Measurements from ENCODE around the gene SOD1.
"Not testable (repeated sequence)": the region's sequence is repeated elsewhere in the genome, so short reads cannot be mapped to it uniquely, and the experiment has no call there.

The SOD1 gene

DNA sequence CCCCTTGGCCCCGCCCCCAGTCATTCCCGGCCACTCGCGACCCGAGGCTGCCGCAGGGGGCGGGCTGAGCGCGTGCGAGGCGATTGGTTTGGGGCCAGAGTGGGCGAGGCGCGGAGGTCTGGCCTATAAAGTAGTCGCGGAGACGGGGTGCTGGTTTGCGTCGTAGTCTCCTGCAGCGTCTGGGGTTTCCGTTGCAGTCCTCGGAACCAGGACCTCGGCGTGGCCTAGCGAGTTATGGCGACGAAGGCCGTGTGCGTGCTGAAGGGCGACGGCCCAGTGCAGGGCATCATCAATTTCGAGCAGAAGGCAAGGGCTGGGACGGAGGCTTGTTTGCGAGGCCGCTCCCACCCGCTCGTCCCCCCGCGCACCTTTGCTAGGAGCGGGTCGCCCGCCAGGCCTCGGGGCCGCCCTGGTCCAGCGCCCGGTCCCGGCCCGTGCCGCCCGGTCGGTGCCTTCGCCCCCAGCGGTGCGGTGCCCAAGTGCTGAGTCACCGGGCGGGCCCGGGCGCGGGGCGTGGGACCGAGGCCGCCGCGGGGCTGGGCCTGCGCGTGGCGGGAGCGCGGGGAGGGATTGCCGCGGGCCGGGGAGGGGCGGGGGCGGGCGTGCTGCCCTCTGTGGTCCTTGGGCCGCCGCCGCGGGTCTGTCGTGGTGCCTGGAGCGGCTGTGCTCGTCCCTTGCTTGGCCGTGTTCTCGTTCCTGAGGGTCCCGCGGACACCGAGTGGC is at the start of gene SOD1:
TSS of gene SOD1 (plus strand) at position 158 of the 723 bp plus-strand sequence. CDS start at position 235, 77 bp downstream.
- peak; percentile 92 for DNase-seq (ENCODE audit: low read depth)

DNA sequence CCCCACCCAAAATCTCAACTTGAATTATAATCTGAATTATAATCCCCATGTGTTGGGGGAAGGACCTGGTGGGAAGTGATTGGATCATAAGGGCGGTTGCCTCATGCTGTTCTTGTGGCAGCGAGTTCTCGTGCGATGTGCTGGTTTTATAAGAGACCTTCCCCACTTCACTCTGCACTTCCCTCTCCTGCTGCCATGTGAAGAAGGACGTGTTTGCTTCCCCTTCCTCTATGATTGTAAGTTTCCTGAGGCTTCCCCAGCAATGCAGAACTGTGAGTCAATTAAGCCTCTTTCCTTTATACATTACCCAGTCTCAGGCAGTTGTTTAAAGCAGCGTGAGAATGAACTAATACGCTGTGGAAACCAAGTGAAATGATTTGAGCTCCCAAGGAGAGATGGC is 48.0 kb upstream of the SOD1 start:
- DNase-seq (ENCODE audit: low read depth), result no peak

DNA sequence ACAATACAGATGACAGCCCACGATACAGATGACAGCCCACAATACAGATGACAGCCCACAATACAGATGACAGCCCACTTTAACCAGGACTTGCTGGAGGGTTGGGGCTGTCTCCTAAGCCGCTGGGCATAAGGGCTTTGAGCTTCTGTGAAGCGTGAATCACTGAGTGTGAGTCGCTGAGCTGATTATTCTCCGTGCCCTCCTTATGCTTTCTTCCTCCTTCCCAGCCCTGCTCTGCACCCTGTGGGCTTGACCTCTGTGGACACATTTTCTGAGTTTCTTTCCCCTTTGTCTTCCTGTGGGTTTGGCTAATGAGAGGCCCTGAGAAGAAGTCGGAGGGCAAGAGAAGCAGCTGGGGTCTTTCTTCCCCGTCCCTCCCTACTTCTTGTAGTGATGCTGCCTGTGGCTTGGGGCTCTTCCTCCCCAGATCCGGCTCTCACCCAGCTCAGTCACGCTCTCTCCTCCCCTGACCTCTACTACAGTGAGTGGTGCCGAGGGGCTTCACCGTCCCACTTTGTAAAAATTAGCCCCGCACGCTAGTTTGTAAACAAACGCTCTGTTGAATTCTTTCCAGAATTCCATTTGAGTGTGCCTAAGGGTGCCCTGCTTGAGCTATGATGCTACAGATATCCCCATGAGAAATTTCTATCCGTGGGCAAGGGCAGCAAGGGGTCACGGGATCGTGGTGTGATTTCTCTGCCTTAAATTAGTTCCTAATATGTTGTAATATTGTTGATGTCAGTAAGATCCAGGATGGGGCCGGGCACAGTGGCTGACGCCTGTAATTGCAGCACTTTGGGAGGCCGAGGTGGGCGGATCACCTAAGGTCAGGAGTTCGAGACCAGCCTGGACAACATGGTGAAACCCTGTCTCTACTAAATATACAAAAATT is 46.4 kb upstream of the SOD1 start:
- DNase-seq (ENCODE audit: low read depth), result no peak

DNA sequence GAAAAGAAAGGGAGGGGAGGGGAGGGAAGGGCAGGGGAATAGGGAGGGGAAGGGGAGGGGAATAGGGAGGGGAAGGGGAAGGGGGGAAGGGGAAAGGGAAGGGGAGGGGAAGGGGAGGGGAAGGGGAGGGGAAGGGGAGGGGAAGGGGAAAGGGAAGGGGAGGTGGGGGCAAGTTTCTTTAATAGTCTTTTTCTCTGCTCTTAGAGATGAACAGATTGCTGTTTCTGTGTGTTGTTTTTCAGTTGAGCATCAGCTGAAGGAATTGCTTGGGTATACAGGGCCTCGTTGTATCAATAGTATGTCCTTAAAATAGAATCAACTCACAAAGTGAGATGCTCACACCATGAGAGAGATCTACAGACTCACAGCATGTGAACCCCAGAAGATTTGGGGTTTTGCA is 44.8 kb upstream of the SOD1 start:
- DNase-seq (ENCODE audit: low read depth), result no peak

DNA sequence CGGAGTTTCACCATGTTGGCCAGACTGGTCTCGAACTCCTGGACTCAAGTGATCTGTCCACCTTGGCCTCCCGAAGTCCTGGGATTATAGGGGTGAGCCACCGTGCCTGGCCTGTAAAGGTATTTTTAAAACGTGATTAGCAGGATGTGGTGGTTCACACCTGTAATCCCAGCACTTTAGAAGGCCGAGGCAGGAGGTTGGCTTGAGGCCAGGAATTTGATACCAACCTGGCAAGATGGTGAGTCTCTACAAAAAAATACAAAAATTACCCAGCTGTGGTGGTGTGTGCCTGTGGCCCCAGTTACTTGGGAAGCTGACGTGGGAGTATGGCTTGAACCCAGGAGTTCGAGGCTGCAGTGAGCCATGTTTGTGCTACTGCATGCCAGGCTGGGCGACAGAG is 43.3 kb upstream of the SOD1 start:
- DNase-seq (ENCODE audit: low read depth), result no peak

DNA sequence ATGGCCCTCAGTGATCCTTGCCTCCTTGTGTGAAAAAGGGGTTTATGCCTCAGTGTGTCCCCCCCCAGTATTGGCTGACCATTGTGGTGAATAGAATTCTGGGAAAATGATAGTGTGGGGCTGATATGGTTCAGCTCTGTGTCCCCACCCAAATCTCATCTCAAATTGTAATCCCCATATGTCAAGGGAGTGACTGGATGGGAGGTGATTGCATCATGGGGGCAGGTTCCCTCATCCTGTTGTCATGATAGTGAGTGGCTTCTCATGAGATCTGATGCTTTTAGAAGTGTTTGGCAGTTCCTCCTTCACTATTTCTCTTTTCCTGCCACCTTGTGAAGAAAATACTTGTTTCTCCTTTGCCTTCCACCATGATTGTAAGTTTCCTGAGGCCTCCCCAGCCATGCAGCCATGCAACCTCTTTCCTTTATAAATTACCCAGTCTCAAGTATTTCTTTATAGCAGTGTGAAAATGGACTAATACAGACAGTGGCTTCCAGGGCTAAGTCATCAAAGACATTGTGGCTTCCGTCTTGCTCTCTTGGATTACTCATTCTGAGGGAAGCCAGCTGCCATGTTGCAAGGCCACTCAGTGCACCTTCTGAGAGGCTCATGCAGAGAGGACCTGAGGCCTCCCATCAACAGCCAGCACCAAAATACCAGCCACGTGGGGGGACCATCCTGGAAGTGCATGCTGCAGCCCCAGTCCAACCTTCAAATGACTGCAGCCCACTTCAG is 40.6 kb upstream of the SOD1 start:
- no peak for DNase-seq (ENCODE audit: low read depth)

DNA sequence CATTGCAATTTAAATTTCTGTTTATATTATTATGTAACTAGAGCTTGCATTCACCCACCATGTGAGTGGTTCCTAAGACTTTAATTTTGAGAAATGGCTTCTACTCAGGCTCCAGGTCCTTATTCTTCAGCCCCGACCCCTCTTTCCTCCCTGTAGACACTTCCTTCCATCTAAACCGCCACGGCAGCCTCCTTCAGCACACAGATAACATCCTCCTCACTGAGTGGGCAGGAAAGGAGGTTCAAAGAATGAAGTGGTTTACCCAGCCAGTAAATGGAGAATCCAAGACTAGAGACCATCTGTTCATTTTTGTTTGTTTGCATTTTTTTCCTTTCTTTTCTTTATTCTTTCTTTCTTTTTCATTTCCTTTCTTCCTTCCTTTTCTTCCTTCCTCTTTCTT is 37.1 kb upstream of the SOD1 start:
- DNase-seq (ENCODE audit: low read depth), result no peak

DNA sequence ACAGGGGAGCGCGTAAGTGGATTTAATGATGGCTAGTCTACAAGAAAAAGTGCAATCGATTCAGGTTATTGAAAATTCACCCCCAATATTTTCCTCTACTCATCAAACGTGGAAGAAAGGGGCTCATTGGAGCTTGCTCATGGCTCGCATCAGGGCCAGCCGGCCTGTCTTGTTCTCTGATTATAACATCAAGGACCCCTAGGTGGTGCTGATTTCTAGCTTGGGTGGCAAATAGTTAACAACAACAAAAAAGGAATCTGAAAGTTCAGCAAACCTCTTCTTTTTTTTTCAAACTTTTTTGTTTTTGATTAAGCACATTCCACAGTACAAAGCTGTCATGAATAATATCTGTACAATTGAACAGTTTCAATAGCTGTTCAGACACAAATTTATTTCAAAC is 35.8 kb upstream of the SOD1 start:
- no peak for DNase-seq (ENCODE audit: low read depth)

DNA sequence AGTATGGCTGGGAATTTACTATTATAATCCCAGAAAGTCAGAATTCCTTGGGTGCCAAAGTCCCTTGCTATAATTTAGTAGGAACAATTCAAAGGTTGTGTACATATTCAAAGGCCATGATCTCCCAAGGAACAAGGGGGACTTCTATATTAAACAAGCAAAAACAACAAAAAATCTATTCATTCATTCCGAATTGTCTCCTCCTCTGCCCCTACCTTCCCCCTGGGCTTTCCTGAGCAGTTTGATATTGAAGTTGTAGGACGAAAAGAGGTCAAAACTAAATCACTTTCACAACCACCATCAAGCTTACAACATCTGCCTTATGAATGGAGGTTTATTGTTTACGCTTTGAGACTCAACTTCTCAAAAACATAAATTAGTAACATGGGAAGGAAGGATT is 35.3 kb upstream of the SOD1 start:
- DNase-seq (ENCODE audit: low read depth), result no peak

DNA sequence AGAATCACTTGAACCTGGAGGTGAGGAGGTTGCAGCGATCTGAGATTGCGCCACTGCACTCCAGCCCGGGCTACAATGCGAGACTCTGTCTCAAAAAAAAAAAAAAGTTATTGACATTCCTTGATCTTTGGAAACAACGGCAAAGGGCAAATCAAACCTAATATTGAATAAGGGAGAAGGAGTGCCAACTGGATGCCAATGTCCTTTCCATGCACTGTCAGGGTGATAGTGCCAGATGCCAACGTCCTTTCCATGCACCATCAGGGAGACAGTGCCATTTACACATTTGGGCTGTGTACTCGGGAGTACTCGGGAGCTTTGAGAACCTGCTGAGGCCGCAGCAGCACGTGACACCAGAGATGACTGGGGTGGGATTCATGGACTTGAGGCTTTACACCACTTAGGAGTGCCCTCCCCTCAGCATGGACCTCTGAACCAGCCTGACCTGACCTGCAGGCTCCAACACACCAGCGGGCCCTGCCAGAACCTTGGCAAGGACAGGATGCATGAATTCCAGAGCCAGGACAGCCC is 34.5 kb upstream of the SOD1 start:
- no peak for DNase-seq (ENCODE audit: low read depth)

DNA sequence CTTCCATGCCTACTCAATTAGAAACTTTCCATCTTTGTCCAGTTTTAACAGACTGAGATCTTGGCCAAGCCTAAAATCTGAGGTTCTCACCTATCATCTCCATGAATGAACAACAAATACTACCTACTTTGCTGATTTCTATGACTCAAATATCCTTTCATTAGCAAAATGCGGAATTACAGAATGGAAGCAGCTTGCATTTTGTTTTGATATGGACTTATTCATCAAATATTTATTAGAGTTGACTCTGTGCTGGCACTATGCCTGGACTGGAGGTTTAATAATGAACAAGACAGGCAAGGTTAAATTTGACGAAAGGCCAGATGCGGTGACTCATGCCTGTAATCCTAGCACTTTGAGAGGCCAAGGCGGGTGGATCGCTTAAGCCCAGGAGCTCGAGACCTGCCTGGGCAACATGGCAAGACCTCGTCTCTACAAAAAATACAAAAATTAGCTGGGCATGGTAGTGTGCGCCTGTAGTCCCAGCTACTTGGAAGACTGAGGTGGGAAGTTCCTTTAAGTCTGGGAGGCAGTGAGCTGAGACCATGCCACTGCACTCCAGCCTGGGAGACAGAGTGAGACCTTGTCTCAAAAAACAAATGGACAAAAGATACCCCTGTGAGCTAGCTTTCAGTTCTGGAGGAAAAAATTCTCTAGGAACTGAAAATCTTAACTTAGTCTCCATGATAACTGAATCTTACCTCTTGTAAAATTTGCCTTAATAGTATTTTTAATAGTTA is 29.4 kb upstream of the SOD1 start:
- no peak for DNase-seq (ENCODE audit: low read depth)

DNA sequence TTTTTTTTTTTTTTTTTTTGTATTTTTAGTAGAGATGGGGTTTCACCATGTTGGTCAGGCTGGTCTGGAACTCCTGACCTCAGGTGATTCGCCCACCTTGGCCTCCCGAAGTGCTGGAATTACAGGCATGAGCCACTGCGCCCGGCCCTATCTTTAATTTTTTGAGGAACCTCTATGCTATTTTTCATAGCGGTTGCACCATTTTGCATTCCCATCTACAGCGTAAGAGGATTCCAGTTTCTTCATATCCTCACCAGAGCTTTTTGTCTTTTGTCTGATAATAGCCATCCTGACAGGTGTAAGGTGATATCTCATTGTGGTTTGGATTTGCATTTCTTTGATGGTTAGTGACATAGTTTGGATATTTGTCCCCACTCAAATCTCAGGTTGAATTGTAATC is 27.6 kb upstream of the SOD1 start:
- DNase-seq (ENCODE audit: low read depth), result not testable (repeated sequence)

DNA sequence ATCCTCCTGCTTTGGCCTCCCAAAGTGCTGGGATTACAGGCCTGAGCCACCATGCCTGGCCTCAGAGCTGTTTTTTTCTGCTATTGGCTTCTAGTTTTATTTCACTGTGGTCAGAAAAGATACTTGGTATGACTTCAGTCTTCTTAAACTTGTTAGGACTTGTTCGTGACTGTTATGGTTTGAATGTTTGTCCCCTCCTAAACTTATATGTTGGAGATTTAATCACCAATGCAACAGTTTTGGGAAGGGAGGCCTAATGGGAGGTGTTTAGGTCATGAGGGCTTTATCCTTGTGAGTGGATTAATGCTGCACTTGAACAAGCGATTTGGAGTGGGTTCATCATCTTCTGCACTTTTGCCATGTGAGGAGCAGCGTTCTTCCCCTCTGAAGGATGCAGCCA is 24.5 kb upstream of the SOD1 start:
- DNase-seq (ENCODE audit: low read depth), result no peak

DNA sequence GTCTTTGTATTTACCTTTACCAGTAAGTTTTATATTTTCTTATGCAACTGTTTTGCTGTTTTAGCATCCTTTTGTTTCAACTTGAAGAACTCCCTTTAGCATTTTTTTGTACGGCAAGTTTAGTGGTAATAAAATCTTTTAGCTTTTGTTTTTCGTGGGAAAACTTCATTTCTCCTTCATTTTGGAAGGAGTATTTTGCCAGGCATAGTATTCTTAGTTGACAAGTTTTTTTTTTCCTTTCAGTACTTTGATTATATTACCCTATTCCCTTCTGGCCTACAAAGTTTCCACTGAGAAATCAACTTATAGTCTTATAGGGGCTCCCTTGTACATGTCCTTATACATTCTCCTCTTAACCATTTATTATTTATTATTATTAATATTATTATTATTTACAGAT is 22.6 kb upstream of the SOD1 start:
- DNase-seq (ENCODE audit: low read depth), result no peak

DNA sequence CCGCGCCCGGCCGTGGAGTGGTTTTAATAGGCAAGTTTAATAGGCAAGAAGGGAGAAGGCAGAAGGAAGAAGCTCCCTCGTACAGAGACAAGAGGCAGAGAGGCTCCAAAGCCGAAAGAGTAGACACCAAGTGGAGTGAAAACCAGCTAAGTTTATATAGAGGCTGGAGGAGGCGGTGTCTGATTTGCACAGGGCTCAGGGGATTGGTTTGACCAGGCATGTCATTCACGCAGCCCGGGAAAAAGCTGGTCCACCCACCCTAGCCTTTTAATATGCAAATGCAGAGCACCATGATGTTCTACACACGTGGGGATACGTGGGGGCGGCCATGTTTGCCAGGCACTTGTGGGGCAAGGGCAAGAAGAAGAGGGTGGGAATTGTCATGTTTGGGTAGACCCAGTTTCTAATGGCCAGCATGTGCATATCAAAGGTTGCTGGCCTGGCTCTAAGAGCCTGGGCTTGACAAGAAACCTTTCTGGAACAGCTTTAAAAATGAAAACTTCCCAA is 18.0 kb upstream of the SOD1 start:
- DNase-seq (ENCODE audit: low read depth), result no peak

DNA sequence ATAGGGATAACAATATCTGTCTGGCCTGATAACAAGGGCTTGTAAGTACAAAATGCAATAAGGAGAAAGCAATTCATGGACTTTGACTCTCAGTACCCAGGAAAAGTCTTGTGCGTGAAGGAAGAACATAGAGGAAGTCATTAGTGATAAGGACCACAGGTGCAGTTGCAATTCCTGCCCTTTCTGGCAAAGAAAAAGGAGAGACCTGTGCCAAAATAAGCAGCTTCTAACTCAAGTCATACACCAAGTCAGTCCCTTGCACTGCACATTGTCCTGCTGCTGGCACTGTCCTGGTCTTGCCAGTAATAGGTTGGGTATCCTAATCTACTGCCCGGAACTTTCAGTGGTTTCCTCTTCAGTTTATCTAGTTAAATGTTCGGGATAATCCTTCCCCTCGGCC is 14.8 kb upstream of the SOD1 start:
- no peak for DNase-seq (ENCODE audit: low read depth)

DNA sequence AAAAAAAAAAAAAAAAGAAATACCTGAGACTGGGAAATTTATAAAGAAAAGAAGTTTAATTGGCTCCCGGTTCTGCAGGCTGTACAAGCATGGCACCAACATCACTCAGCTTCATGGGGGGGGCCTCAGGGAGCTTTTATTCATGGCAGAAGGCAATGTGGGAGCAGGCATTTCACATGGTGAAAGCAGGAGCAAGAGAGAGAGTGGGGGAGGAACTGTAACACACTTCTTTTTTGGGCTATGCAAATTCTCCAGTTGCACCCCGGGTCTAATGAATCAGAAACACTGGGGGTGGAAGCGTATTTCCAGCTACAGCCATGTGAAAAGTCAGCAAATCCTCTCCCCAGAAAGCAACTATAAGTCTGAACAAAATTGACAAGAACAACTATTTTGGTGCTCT is 11.8 kb upstream of the SOD1 start:
- DNase-seq (ENCODE audit: low read depth), result no peak

DNA sequence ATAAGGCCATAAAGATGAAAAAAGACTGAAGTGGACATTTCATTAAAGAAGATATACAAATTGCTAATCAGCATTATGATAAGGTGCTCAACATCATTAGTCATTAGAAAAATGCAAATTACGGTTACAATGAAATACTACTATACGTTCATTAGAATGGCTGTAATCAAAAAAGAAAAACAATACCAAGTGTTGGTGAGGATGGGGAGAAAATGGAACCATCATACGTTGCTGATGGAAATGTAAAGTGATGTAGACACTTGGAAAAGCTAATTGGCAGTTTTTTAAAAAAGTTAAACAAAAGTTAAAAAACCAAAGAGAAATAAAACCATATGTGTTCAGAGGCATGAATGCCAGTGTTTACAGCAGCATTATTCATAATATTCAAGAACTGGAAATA is 8.6 kb upstream of the SOD1 start:
- DNase-seq (ENCODE audit: low read depth), result no peak

DNA sequence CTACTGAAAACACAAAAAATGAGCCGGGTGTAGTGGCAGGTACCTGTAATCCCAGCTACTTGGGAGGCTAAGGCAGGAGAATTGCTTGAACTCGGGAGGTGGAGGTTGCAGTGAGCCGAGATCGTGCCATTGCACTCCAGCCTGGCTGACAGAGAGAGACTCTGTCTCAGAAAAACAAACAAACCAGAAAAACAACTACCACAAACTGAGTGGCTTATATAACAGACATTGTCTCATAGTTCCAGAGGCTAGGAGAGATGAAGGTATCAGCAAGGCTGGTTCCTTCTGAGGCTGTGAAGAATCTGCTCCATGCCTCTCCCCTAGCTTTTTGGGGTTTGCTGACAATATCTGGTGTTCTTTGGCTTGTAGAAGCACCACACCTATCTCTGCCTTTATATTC is 8.0 kb upstream of the SOD1 start:
- DNase-seq (ENCODE audit: low read depth), result not testable (repeated sequence)

DNA sequence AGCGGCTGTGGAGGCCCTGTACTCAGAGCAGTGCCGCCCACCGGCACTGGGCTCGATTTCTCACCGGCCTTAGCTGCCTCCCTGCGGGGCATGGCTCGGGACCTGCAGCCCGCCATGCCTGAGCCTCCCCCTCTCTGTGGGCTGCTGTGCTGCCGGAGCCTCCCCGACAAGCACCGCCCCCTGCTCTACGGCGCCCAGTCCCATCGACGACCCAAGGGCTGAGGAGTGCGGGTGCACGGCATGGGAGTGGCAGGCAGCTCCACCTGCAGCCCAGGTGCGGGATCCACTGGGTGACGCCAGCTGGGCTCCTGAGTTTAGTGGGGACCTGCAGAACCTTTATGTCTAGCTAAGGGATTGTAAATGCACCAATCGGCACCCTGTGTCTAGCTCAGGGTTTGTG is 5.2 kb upstream of the SOD1 start:
- no peak for DNase-seq (ENCODE audit: low read depth)

DNA sequence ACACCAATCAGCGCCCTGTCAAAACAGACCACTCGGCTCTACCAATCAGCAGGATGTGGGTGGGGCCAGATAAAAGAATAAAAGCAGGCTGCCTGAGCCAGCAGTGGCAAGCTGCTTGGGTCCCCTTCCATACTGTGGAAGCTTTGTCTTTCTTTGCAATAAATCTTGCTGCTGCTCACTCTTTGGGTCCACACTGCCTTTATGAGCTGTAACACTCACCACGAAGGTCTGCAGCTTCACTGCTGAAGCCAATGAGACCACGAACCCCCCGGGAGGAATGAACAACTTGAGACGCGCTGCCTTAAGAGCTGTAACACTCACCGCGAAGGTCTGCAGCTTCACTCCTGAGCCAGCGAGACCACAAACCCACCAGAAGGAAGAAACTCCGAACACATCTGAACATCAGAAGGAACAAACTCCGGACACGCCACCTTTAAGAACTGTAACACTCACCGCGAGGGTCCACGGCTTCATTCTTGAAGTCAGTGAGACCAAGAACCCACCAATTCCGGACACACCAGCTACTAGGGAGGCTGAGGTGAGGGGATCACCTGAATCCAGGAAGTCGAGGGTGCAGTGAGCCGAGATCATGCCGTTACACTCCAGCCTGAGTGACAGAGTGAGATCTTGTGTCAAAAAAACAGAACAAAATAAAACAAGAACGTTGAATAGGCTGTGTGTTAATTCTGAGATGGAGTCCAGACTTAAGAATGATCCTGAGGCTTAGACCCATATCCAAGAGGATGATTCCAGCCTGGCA is 4.5 kb upstream of the SOD1 start:
- DNase-seq (ENCODE audit: low read depth), result not testable (repeated sequence)

Measured in stimulated activated CD8-positive, alpha-beta memory T cell treated with anti-CD3 and anti-CD28 coated beads, Interleukin-4, amount 100 ng/mL, for 24 hours (primary cell).